HG02970 (cell line): Measurements from ENCODE around the gene ARPC5L.
"Not testable (repeated sequence)": the region's sequence is repeated elsewhere in the genome, so short reads cannot be mapped to it uniquely, and the experiment has no call there.

Experiments
- ATAC-seq: cut with Tn5 transposase; IDR thresholded peaks from one replicate; pipeline ENCODE4 v1.9.1; 2021; ENCODE audit warnings: mild to moderate bottlenecking, moderate library complexity, moderate number of reproducible peaks; ENCODE audit not compliant: unreplicated experiment, low FRiP score

ARPC5L gene

DNA sequence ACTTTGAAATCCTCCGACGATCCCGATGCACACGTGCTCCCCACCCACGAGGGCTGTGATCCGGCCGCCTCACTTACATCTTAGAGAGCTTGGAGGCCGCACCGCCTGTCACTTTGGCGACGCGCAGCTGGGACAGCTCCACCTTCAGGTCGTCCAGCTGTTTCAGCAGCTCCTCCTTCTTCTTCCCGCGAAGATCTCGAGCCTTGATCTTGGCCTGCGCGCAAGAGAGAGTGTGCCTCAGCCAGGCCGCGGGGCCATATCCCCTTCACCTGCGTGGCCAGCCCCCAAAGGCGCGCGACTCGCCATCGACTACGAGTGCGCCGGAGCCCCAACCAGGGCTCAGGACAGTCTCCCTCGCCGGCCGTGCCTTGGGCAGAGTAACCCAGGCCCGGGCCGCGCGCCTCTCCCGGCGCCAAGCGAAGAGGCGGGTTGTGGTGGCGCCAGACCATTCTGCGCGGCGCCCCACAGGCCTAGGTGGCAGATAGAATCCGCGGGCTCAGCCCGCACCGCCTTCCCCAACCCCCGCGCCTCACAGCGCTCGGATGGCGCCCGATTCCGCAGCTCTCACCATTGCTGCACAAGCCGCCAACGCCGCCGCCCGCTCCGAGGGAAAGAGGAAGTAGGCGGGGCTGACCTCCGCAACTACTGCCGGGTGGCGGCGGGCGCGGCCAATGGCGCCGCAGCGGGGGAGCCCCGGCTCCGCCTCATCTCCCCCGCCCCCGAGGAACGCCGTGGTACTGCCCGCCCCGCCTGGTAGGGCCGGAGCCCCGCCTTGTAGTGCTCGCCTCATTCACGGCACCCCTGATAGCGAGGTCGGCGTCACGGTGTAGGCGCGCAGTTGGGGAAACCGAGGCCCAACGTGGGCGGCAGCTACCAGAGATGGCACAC, at the start of gene ARPC5L, which contains the start of gene RPL35:
TSS of gene ARPC5L (plus strand) at position 789 of the 888 bp plus-strand sequence. CDS start 7,161 bp downstream, outside the sequence.
TSS of gene RPL35 (minus strand) at position 616 of the 888 bp plus-strand sequence. CDS start at position 571, 45 bp downstream.
- ATAC-seq, result peak; percentile 91

DNA sequence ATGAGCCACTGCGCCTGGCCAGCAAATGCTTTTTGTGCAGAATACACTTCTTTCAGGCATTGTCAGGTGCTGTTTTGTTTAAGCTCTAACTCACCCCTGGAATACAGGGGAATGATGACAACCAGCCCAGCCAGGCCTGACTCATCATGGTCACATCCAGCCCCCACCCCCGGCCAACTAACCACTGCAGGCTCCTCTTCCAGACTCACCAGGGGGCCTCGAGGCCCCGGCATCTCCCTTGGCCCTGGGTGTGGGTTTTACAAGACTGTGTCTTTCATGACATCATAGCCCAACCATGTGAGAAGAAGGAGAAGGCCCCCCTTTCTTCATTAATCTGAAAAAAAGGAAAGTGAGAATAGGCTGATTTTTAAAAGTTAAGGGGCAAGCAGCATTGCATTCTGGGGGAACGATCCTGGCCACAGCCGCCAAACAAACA, 49.5 kb upstream of the ARPC5L start:
- no peak for ATAC-seq

DNA sequence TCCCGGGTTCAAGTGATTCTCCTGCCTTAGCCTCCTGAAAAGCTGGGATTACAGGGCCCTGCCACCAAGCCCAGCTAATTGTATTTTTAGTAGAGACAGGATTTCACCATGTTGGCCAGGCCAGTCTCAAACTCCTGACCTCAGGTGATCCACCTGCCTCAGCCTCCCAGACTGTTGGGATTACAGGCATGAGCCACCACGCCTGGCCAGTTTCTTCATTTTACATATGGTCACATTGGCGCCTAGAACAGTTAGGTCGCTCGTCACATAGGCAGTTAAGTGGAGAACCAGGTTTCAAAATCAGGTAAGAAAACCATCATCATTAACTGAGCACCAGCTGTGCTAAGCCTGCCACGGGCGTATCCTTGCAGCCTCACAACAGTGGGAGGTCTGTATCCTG, 48.9 kb upstream of the ARPC5L start:
- ATAC-seq, result no peak

DNA sequence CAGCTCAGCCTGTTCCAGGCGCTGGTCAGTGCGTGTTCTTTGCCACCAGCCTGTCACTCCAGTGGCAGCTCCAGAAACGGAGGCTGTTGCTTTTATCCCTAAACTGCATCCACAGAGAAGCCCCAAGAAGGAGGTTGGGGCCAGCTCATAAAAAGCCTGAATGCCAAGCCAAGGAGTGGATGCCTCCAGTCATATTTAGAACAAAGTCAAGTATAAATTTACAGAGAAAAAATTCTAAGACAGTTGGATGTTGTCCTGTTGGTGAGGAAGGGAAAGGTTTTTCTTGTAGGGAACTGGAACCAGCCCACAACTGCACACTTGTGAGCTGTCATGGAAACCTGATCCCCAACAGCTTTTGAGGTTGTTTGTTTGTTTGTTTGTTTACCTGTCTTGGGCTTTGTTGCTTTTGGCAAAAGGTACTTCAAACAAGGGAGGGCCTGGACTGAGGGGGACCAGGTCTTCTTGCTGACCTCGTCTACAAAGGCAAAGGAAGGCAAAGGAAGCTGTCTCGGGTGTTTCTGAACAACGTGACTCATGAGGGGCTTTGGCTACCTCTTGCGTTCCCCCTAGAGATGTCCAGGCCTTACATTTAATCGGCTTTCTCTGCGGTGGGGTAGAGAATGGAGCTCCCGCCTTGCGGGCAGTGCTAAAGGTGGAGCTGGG, 48.3 kb upstream of the ARPC5L start:
- no peak for ATAC-seq

DNA sequence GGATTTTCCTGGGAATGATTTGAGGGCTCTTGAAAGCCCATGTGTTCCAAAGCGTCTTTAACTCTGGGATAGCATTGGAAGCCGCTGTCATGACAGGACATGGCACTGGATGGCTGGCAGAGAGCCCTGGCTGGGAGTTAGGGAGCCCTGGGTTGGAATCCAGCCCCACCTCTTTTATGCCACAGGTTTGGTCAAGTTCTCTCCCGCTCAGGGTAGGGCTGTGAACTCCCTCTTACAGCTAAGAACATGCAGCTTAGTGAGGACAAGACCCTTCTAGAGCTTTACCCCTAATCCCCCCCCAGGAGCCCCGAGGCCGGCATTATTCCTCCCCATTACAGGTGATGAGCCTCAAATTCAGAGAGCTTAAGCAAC, 47.8 kb upstream of the ARPC5L start:
- ATAC-seq, result no peak

DNA sequence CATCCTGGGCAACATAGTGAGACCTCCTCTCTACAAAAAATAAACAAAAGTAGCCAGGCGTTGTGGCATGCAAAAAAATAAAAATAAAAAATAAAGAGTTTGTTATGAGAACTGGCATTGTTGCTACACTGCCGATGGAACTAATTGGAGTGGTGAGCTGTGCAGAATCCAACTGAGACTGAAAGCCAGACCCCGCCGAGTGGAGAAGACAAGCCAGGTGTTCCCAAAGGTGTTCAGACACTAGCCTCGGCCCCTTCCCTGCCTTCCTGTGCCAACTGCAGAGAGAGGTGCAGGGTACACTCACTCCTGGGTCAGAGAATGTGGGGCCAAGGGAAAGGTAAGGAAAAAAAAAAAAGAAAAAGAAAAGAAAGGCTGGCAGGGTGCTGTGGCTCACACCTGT, 46.3 kb upstream of the ARPC5L start:
- no peak for ATAC-seq

DNA sequence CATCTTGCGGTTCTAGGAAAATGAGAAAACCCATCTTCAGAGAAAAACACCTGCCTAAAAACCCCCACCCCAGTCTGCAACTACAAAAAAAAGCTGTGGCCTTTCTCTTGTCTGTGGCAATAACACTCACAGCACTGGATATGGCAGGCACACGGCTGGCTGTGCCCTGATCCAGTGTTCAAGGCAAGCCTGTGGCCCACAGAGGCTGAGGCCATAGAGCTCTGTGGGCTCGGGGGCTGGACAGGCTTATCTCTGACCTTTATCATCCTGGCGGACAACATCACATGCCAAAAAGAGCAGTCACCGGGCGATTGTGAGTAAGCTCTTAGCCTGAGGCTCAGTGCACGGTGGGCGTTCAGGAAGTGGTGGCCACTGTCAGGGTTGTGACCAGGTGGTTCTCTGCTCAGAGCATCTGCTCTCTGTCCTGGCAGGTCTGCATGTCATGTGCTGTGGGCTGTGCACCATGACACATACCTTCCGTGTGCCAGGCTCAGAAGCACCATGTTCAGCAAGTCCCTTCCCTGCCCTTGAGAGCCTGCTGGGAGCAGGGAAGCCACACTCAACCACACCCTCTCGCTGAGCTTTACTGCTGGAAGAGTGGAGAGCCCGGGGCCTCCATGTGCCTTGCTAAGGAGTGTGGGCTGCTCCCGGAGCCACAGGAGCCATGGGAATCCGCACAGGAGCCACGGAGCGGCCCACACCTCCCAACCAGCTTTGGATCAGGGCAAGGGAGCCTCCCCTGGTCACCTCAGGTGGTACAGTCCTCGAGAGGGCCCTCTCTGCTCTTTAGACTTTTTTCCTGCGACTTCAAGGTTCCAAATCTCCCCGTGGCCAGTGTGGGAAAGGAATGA, 43.3 kb upstream of the ARPC5L start:
- no peak for ATAC-seq

DNA sequence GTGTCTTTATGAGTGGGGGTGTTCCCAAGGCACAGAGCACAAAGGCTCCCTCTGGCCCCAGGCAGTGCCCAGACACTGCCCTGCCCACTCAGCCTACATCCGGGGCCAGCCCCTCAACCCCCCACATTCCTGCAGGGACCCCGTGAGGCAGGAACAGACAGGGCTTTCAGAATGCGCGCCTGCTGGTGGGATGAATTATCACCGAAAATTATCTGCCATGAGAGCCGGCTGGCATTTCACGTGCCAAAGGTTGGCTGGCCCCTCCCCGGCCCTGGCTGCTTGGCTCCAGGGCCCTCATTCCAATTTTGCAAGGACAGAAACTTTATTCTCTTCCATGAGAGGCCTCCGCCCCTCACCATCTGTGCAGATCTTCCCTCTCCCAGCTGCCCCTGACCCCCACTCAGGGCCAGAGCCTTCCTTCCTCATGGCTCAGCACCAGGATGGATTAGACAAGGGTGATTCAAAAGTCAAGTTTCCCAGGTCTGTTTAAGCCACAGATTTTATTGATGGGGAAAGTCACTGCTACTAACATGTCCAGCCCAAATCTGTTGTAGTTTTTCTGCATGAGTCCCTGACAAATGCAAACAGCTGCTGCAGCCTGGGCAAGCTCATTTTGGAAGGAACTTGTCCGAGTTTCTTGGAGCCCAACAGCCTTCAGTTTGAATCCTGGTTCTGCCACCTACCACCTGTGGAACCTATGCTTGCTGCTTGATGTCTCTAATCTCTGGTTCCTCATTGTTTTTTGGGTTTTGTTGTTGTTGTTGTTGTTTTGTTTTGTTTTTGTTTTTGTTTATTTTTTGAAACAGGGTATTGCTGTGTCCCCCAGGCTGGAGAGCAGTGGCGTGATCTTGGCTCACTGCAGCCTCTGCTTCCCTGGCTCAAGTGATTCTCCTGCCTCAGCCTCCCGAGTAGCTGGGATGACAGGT, 41.0 kb upstream of the ARPC5L start:
- ATAC-seq, result no peak

DNA sequence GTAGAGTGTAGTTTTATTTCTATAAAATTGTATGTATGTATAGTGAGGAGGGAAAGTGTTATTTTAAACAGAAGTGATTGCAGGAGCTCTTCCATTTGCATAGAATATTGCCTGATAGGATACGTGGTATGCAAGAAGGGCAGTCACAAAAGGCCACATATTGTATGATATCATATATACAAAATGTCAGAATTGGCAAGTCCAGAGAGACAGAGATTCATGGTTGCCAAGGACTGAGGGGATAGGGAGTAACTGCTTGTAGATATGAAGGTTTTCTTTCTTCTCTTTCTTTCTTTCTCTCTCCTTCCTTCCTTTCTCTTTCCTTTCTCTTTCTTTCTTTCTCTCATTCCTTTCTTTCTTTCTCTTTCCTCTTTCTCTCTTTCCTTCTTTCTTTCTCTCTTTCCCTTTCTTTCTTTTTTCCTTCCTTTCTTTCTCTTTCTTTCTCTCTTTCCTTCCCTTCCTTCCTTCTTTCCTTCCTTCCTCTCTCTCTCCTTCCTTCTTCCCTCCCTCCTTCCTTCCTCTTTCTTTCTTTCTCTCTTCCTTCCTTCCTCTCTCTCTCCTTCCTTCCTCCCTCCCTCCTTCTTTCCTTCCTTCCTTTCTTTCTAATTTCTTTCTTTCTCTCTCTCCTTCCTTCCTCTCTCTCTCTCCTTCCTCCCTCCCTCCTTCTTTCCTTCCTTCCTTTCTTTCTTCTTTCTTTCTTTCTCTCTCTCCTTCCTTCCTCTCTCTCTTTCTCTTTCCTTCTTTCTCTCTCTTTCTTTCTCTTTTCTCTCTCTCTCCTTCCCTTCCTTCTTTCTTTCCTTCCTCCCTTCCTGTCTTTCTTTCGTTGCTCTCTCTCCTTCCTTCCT, 33.2 kb upstream of the ARPC5L start:
- no peak for ATAC-seq

DNA sequence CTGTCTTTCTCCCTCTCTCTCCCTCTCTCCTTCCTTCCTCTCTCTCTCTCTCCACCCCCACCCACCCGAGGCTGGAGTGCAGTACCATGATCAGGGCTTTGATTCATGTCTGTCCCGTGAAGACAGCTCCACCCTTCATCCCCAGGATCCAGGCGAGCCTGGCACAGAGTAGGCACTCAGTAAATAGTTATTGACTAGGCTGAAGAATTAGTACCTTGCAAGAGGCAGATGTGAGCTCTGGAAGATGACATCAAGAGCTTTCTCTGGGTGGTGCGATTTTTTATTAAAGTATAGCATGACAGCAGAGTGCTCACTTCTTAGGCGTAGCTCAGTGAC, 32.6 kb upstream of the ARPC5L start:
- ATAC-seq, result no peak

DNA sequence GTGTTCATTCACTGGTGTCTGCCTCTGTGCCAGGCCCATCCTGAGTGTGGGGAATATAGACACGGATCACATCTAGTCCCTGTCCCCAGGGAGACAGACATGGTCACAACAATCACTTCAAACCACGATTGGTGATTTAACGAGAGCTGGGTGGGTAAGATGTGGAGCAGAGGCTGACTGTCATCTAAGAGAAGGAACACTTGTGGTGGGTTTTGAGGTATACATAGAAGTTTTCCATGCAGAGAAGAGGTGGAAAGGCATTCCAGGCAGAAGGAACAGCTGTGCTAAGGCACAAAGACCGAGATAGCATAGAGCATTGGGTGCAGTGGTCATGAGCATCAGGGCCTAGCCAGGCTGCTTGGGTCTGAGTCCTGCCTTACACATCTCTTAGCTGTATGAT, 31.3 kb upstream of the ARPC5L start:
- ATAC-seq, result no peak

DNA sequence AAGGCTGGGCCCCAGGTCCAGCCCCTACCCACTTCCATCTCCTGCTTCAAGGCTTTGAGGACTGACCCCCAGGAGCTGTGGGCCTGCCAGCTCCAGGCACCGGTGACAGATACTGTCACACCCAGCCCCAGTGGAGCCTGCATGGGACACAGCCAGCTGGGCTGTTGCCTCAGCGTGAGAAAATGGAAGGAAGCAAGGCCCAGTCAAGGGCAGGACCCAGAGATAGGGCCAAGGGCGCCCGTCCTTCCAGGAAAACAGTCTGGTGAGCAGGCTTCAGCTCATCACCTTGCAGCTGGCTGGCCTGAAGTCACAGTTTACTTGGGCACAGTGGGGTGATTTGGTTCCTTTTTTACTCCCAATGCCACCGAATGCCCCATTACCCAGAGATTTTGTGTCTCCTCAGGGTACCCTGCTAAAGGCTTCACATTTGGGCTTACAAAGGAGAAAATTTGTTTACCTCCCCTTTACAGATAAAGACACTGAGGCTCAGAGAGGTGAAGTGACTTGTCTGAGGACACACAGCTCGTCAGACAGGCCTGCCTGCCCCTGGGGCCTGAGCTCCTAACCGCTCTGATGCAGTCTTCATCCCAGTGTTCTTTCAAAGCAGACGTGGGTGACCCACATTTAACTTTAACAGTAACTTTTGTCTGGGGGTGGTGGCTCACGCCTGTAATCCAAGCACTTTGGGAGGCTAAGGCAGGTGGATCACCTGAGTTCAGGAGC, 30.1 kb upstream of the ARPC5L start:
- no peak for ATAC-seq

DNA sequence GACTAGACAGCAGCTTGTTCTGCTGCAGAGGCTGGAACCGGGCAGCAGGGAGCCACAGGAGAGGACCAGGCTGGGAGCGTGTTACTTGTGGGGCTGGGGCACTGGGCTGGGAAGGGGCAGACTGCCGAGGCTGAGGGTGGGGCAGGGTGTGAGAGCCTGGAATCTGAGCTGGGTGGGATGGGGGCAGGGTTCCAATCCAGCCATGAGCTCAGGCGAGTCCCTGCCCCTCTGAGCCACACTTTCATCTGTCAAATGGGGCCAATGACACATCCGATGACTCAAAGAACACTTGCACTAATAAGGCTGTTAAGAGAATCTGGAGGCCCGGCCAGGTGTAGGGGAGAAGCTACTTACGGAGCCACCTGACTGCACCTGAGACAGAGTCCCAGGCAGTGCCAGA, 27.3 kb upstream of the ARPC5L start:
- ATAC-seq, result no peak

DNA sequence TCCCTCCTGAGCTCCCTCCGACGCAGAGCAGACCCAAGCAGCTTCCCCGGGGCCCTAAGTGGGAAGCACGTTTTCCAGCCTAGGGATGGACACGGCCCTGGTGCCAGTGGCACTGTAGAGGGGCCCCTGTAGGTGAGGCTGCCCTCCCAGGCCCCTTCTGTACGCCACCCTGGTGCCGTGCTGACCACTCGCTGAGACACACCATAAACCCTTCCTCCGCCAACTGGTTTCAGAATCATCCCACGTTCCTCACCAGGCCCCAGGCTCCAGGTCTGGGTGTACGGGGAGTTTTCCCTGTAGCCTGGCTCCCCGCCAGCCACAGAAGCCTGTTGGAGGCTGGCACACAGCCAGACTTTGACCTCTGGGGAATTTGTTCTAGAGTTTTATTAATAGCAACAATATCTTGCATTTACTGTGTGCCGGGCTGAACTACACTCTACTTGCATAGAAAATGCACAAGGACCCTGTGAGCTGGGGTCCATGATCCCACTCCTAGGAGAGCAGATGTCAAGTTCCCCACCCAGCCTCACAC, 26.8 kb upstream of the ARPC5L start:
- no peak for ATAC-seq

DNA sequence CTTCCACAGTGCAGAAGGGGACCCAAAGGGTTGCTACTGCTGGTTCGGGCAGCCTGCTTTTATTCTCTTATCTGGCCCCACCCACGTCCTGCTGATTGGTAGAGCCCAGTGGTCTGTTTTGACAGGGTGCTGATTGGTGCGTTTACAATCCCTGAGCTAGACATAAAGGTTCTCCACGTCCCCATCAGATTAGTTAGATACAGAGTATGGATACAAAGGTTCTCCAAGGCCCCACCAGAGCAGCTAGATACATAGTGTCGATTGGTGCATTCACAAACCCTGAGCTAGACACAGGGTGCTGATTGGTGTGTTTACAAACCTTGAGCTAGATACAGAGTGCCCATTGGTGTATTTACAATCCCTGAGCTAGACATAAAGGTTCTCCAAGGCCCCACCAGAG, 23.8 kb upstream of the ARPC5L start:
- not testable (repeated sequence) for ATAC-seq

DNA sequence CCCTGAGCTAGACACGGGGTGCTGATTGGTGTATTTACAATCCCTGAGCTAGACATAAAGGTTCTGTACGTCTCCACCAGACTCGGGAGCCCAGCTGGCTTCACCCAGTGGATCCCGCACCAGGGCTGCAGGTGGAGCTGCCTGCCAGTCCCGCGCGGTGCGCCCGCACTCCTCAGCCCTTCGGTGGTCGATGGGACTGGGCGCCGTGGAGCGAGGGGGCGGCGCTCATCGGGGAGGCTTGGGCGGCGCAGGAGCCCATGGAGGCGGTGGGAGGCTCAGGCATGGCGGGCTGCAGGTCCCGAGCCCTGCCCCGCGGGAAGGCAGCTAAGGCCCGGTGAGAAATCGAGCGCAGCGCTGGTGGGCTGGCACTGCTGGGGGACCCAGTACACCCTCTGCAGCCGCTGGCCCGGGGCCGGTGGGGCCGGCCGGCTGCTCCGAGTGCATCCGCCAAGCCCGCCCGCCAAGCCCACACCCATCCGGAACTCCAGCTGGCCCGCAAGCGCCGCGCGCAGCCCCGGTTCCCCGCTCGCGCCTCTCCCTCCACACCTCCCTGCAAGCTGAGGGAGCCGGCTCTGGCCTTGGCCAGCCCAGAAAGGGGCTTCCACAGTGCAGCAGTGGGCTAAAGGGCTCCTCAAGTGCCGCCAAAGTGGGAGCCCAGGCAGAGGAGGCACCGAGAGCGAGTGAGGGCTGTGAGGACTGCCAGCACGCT, 23.2 kb upstream of the ARPC5L start:
- not testable (repeated sequence) for ATAC-seq

DNA sequence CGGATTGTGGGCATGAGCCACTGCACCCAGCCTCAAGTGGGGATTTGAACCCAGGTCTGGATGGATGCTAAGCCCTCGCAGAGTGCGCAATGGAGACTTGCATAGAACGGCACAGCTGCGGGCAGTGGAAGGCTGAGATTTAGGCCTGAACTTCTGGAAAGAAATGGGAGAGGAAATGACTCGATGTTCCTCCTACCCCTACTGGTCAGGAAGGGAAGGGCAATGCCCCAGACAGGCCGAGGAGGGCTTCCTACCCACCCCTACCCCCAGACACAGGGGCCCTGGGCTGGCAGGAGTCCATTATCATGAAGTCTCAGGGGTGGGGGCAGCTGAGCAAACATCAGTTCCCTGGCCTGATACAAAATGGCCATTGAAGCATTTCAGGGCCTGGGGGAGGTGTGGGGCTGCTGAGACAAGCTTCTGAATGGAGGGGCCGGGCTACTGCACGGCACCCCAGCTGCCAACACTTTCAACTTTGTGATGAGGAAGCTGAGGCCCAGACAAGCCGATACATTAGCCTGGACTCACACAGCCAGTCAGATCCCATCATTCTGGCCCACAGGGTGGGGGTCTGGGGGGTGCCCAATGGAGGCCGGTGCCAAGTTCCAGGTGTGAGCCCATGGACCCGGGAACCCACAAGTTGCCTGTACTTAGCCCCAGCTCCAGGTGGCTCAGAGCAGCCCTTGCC, 22.2 kb upstream of the ARPC5L start:
- no peak for ATAC-seq
